ENCODE results near the gene GPR183. TPM values are rescaled to one million over a fixed set of nuclear protein-coding genes. Genes with fewer than 3 reads are reported as not detected.

Gene GPR183
- total RNA-seq, 1 experiment from 2014 or later: 0.30 TPM

DNA sequence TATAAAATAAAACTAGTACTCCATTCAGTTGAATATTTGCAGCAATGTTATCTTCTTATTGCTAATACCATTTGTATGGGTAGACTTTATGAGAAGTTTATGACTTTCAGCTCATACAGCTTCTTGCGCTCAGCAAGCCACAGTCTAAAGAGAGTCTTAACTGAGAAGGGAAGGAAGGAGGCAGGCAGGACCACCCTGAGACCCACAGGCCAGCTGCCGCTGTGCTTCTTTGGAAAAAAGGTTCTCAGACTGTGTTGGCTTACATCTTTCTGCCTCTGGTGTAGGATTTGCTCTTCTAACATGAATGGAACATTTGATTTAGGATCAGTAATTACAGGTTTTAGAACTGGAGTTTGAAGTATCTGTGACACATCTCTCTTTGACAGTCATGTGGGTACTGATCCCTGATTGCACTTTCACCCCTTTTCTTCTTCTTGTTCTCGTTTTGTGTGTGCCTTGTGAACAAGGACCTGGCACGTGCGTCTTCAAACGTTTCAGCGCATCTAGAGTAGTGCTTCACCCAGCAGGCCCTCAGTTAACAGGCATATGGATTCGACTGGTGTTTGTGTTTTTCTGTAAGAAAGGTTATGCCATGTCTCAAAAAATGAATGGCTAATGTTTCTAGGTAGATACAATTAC is 41.9 kb downstream of the GPR183 start:
- no peak overlapping the region for H2AFZ ChIP-seq (ENCODE audit: low read depth, low read length, poor library complexity, severe bottlenecking)
- TF ChIP-seq YY1 (IDR thresholded peaks at IDR 0.05; ENCODE audit: extremely low read depth, insufficient replicate concordance, low read depth, low read length) (no peak), CEBPB (IDR thresholded peaks at IDR 0.05; ENCODE audit: low read depth) (no peak)
- TF ChIP-seq, protein P1, sequence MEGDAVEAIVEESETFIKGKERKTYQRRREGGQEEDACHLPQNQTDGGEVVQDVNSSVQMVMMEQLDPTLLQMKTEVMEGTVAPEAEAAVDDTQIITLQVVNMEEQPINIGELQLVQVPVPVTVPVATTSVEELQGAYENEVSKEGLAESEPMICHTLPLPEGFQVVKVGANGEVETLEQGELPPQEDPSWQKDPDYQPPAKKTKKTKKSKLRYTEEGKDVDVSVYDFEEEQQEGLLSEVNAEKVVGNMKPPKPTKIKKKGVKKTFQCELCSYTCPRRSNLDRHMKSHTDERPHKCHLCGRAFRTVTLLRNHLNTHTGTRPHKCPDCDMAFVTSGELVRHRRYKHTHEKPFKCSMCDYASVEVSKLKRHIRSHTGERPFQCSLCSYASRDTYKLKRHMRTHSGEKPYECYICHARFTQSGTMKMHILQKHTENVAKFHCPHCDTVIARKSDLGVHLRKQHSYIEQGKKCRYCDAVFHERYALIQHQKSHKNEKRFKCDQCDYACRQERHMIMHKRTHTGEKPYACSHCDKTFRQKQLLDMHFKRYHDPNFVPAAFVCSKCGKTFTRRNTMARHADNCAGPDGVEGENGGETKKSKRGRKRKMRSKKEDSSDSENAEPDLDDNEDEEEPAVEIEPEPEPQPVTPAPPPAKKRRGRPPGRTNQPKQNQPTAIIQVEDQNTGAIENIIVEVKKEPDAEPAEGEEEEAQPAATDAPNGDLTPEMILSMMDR (IDR thresholded peaks at IDR 0.05 in 2 of 3, conservative IDR thresholded peaks at IDR 0.05 in 1 of 3; ENCODE audit: borderline replicate concordance in 1 of 3, insufficient read depth in 1 of 3, low read depth in 2 of 3, low read length in 2 of 3): no peak
- no peaks in the 10 kb centered on the region for H3K9me2 ChIP-seq (ENCODE audit: insufficient read depth)
- H3K27me3 ChIP-seq (ENCODE audit: insufficient read depth, low read length): no peaks in the 10 kb centered on the region
- ChIA-PET RAD21 (ENCODE audit: low non-redundant PET in 1 of 2, low total read pairs in 2 of 2, uncharacterized antibody in 2 of 2, unreplicated experiment in 2 of 2) (interaction anchor here (1.1 kb wide), 2 partner anchors 89 kb away, joined by 7 to 11 read pairs; no protein-coding TSS in a partner anchor), CTCF (interaction anchor here (0.7 to 2.3 kb wide), 24 partner anchors 8 to 425 kb away, joined by 3 to 54 read pairs (median 4); partner anchors contain the start of genes GPR18 and UBAC2), POLR2A (interaction anchor here (1.0 to 1.1 kb wide), 3 partner anchors 64 to 69 kb away, joined by 3 to 8 read pairs (median 4); partner anchors contain the start of gene UBAC2)
- no peak overlapping the region for H3K4me2 ChIP-seq (ENCODE audit: low read length)
- H3K9me3 ChIP-seq (ENCODE audit: control insufficient read depth in 1 of 2, insufficient read depth in 1 of 2, low read depth in 1 of 2, low read length in 2 of 2): no peaks in the 10 kb centered on the region
- H3K9ac ChIP-seq (ENCODE audit: low read length): no peak overlapping the region
- ATAC-seq (no peak), DNase-seq (ENCODE audit: low read depth, low spot score) (no peak)
- no peak overlapping the region for H3K27ac ChIP-seq (ENCODE audit: low read depth, low read length)
- no peaks in the 10 kb centered on the region for H4K20me1 ChIP-seq (ENCODE audit: insufficient read depth)
- peaks cover 15% of the 10 kb centered on the region for H3K79me2 ChIP-seq (ENCODE audit: insufficient read depth, low read length)
- H3K4me3 ChIP-seq (replicated peaks in 1 of 2; ENCODE audit: low read depth in 1 of 2, low read length in 2 of 2): no peak overlapping the region
- H3K36me3 ChIP-seq (ENCODE audit: control insufficient read depth in 1 of 2, insufficient read depth in 2 of 2, low read length in 2 of 2): peaks cover 0 to 2% of the 10 kb centered on the region in 2 experiments; a peak in 1 of 4 replicates
- H3K4me1 ChIP-seq (ENCODE audit: control insufficient read depth in 1 of 2, insufficient read depth in 2 of 2, low read length in 2 of 2): no peaks in the 10 kb centered on the region
- intact Hi-C loops (cut with micrococcal nuclease): loop anchor here (5.0 to 10.0 kb wide), 3 partner anchors 68 to 420 kb away; no protein-coding TSS in a partner anchor
- BruUV-seq (replicated peaks): no TSS peak

DNA sequence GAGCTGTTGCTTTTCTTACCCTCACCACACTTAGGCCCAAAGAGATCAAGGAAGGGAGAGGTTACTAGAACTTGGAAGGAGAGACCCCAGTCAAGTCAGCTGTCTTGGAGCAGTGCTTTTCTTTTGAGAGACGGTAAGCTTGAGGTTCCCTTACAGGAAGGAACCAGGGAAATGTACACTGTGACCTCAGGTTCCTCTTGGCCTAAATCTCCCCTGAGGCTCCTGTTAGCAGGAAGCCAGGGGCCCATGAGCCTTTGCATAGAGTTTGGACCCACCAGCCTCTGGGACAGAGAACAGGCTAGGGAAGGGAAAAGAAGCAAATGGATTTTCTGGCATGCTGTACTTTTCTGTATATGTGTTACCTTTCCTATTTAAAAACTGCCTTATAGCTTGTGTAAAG is 43.1 kb downstream of the GPR183 start:
- intact Hi-C loops (cut with micrococcal nuclease): loop anchor here (10.0 kb wide), 1 partner anchor 419 kb away; no protein-coding TSS in a partner anchor
- Histone ChIP-seq H3K27me3 (ENCODE audit: insufficient read depth, low read length) (no peaks in the 10 kb centered on the region), H3K9me3 (ENCODE audit: control insufficient read depth in 1 of 2, insufficient read depth in 1 of 2, low read depth in 1 of 2, low read length in 2 of 2) (no peaks in the 10 kb centered on the region), H3K4me3 (replicated peaks in 1 of 2; ENCODE audit: low read depth in 1 of 2, low read length in 2 of 2) (no peak overlapping the region), H3K36me3 (ENCODE audit: control insufficient read depth in 1 of 2, insufficient read depth in 2 of 2, low read length in 2 of 2) (peaks cover 0 to 4% of the 10 kb centered on the region in 2 experiments; a peak in 1 of 4 replicates), H3K79me2 (ENCODE audit: insufficient read depth, low read length) (peaks cover 15% of the 10 kb centered on the region), H4K20me1 (ENCODE audit: insufficient read depth) (no peaks in the 10 kb centered on the region), H3K4me2 (ENCODE audit: low read length) (no peak overlapping the region), H3K4me1 (ENCODE audit: control insufficient read depth in 1 of 2, insufficient read depth in 2 of 2, low read length in 2 of 2) (no peaks in the 10 kb centered on the region), H2AFZ (ENCODE audit: low read depth, low read length, poor library complexity, severe bottlenecking) (no peak overlapping the region), H3K9ac (ENCODE audit: low read length) (no peak overlapping the region), H3K27ac (ENCODE audit: low read depth, low read length) (no peak overlapping the region), H3K9me2 (ENCODE audit: insufficient read depth) (no peaks in the 10 kb centered on the region)
- CTCF ChIA-PET: interaction anchor here (1.0 to 2.3 kb wide), 3 partner anchors 8 to 172 kb away, joined by 4 to 8 read pairs (median 4); no protein-coding TSS in a partner anchor
- POLR2A ChIA-PET: no interaction called here
- no peak for TF ChIP-seq ELF1 (IDR thresholded peaks at IDR 0.05; ENCODE audit: borderline replicate concordance, low read depth)
- TF ChIP-seq, protein P2, sequence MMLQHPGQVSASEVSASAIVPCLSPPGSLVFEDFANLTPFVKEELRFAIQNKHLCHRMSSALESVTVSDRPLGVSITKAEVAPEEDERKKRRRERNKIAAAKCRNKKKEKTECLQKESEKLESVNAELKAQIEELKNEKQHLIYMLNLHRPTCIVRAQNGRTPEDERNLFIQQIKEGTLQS (IDR thresholded peaks at IDR 0.05): no peak
- no peak for TF ChIP-seq RAD21 (IDR thresholded peaks at IDR 0.05; ENCODE audit: low read depth)
- TF ChIP-seq, protein P3, sequence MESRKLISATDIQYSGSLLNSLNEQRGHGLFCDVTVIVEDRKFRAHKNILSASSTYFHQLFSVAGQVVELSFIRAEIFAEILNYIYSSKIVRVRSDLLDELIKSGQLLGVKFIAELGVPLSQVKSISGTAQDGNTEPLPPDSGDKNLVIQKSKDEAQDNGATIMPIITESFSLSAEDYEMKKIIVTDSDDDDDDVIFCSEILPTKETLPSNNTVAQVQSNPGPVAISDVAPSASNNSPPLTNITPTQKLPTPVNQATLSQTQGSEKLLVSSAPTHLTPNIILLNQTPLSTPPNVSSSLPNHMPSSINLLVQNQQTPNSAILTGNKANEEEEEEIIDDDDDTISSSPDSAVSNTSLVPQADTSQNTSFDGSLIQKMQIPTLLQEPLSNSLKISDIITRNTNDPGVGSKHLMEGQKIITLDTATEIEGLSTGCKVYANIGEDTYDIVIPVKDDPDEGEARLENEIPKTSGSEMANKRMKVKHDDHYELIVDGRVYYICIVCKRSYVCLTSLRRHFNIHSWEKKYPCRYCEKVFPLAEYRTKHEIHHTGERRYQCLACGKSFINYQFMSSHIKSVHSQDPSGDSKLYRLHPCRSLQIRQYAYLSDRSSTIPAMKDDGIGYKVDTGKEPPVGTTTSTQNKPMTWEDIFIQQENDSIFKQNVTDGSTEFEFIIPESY (IDR thresholded peaks at IDR 0.05; ENCODE audit: extremely low read depth, insufficient replicate concordance, low read length): no peak
- RAD21 ChIA-PET (ENCODE audit: low non-redundant PET in 1 of 2, low total read pairs in 2 of 2, uncharacterized antibody in 2 of 2, unreplicated experiment in 2 of 2): interaction anchor here in 1 of 2 experiments (1.2 kb wide), 1 partner anchor 88 kb away, joined by 3 read pairs; no protein-coding TSS in a partner anchor
- ATAC-seq (no peak), DNase-seq (ENCODE audit: low read depth, low spot score) (no peak)
- BruUV-seq (replicated peaks): no TSS peak

Measured in HCT116 (cell line).